SU-DHL-6 (cell line): ENCODE data around the gene PITX2.

ENCODE experiments used
- H2AFZ ChIP-seq: fragments of 200-600 bp; sonication (generic); 2 replicates; pipeline ENCODE4 v1.6.1; 2014; ENCODE audit warnings: low read depth, mild to moderate bottlenecking, moderate library complexity, mixed read lengths, antibody characterized with exemption, low read length; ENCODE audit not compliant: severe bottlenecking
- H3F3A ChIP-seq: fragments of 200-600 bp; shearing (Covaris generic); 2 replicates; pipeline ENCODE4 v1.6.0; 2016; ENCODE audit warnings: antibody characterized with exemption, mild to moderate bottlenecking; ENCODE audit not compliant: insufficient read depth
- H3K27ac ChIP-seq: fragments of 200-600 bp; sonication (generic); 2 replicates; pipeline ENCODE4 v1.5.1; 2016; ENCODE audit warnings: low read depth, mild to moderate bottlenecking, low read length, moderate library complexity, mixed read lengths
- H3K27me3 ChIP-seq: fragments of 200-600 bp; sonication (generic), shearing (Covaris generic); 2 replicates; pipeline ENCODE4 v1.6.0; 2014; ENCODE audit warnings: mild to moderate bottlenecking, low read length
- H3K36me3 ChIP-seq: fragments of 200-600 bp; sonication (generic); 2 replicates; pipeline ENCODE4 v1.6.1; 2014; ENCODE audit warnings: mild to moderate bottlenecking, low read length, mixed read lengths
- H3K4me2 ChIP-seq: fragments of 300-600, 200-600 bp; shearing (Covaris generic), sonication (generic); 2 replicates; pipeline ENCODE4 v1.6.0; 2014; ENCODE audit warnings: low read length, low read depth, mild to moderate bottlenecking; ENCODE audit not compliant: poor library complexity, severe bottlenecking
- H3K4me3 ChIP-seq: fragments of 200-600 bp; sonication (generic); 2 replicates; pipeline ENCODE4 v1.5.1; 2014; ENCODE audit warnings: antibody characterized with exemption, low read length, mild to moderate bottlenecking, mixed read lengths; ENCODE audit not compliant: insufficient read depth, poor library complexity, severe bottlenecking
- H3K79me2 ChIP-seq: fragments of 200-600 bp; sonication (generic); 2 replicates; pipeline ENCODE4 v1.6.1; 2014; ENCODE audit warnings: mild to moderate bottlenecking, low read length, moderate library complexity; ENCODE audit not compliant: insufficient read depth
- H3K9ac ChIP-seq: fragments of 200-600 bp; sonication (generic); 2 replicates; pipeline ENCODE4 v1.7.0; 2014; ENCODE audit warnings: mild to moderate bottlenecking, low read length
- H3K9me2 ChIP-seq: fragments of 200-600 bp; sonication (generic); replicated peaks from 2 replicates; pipeline ENCODE4 v1.6.1; 2014; ENCODE audit warnings: low read length; ENCODE audit not compliant: insufficient read depth
- H3K9me3 ChIP-seq: fragments of 200-600 bp; sonication (generic); 2 replicates; pipeline ENCODE4 v1.6.1; 2014; ENCODE audit warnings: low read length, mixed read lengths; ENCODE audit not compliant: insufficient read depth
- H4K20me1 ChIP-seq: fragments of 200-600 bp; sonication (generic); 2 replicates; pipeline ENCODE4 v1.6.1; 2014; ENCODE audit warnings: low read depth, mild to moderate bottlenecking, antibody characterized with exemption, low read length, moderate library complexity, mixed read lengths
- EZH2phosphoT487 ChIP-seq: fragments of 200-600 bp; sonication (generic), shearing (Covaris generic); conservative IDR thresholded peaks from 2 replicates; pipeline ENCODE4 v1.6.1; 2018; ENCODE audit warnings: mild to moderate bottlenecking, antibody characterized with exemption, low read length, moderate library complexity, mixed read lengths
- TF ChIP-seq, protein P1 (sequence below): fragments of 200-600 bp; sonication (generic); IDR thresholded peaks from one replicate; pipeline ENCODE4 v1.5.1; 2017; ENCODE audit warnings: antibody characterized with exemption, mild to moderate bottlenecking, low read length, moderate library complexity; ENCODE audit not compliant: insufficient read depth, poor library complexity, severe bottlenecking

PITX2 gene

GRCh38 chr4:110636680-110637407, 14.0 kb upstream of the PITX2 start:
- Histone ChIP-seq H3K4me2 (no peak overlapping the region), H3K36me3 (no peaks in the 10 kb centered on the region), H3K4me3 (no peak overlapping the region), H3K79me2 (no peaks in the 10 kb centered on the region), H3K27ac (no peak overlapping the region), H4K20me1 (no peaks in the 10 kb centered on the region), H3F3A (no peaks in the 10 kb centered on the region), H3K9ac (no peak overlapping the region), H2AFZ (no peak overlapping the region), H3K9me2 (no peaks in the 10 kb centered on the region), H3K27me3 (no peaks in the 10 kb centered on the region), H3K9me3 (no peaks in the 10 kb centered on the region)
- TF ChIP-seq, protein P1, sequence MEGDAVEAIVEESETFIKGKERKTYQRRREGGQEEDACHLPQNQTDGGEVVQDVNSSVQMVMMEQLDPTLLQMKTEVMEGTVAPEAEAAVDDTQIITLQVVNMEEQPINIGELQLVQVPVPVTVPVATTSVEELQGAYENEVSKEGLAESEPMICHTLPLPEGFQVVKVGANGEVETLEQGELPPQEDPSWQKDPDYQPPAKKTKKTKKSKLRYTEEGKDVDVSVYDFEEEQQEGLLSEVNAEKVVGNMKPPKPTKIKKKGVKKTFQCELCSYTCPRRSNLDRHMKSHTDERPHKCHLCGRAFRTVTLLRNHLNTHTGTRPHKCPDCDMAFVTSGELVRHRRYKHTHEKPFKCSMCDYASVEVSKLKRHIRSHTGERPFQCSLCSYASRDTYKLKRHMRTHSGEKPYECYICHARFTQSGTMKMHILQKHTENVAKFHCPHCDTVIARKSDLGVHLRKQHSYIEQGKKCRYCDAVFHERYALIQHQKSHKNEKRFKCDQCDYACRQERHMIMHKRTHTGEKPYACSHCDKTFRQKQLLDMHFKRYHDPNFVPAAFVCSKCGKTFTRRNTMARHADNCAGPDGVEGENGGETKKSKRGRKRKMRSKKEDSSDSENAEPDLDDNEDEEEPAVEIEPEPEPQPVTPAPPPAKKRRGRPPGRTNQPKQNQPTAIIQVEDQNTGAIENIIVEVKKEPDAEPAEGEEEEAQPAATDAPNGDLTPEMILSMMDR: no peak
- TF ChIP-seq EZH2phosphoT487: no peak

DNA sequence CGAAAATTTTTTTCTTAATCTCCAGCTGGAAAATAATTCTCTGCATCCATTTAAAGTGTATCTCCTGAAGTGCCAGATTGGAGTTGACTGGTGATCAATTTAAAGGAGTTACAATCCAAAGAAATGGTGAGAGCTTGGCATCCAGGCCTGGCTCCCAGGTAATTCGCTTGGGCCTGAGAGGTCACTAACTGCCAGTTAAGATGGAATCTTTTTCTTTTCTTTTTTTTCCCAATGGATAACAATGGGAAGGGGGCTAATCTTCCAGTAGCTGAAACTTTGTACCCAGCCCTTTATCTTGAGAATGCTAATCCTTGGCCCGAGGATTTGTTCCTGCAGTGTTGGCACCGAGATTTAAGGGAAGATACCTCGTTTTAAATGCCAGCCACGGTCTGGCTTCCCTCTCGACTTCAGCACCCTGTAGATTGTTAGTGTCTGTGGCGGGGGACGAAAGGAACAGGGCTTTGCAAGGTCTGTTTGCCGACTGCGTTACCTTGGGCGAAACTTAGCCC, 13.3 kb upstream of the PITX2 start:
- H4K20me1 ChIP-seq: no peaks in the 10 kb centered on the region
- no peak overlapping the region for H3K4me3 ChIP-seq
- no peaks in the 10 kb centered on the region for H3K79me2 ChIP-seq
- TF ChIP-seq EZH2phosphoT487: no peak
- TF ChIP-seq, protein P1: no peak
- no peak overlapping the region for H3K27ac ChIP-seq
- H3K9ac ChIP-seq: no peak overlapping the region
- H3K36me3 ChIP-seq: no peaks in the 10 kb centered on the region
- H3K9me2 ChIP-seq: no peaks in the 10 kb centered on the region
- no peaks in the 10 kb centered on the region for H3F3A ChIP-seq
- no peaks in the 10 kb centered on the region for H3K27me3 ChIP-seq
- H3K9me3 ChIP-seq: no peaks in the 10 kb centered on the region
- no peak overlapping the region for H3K4me2 ChIP-seq
- no peak overlapping the region for H2AFZ ChIP-seq

GRCh38 chr4:110635163-110635865, 12.4 kb upstream of the PITX2 start:
- Histone ChIP-seq H3K4me3 (no peak overlapping the region), H3K4me2 (no peak overlapping the region), H3K79me2 (no peaks in the 10 kb centered on the region), H4K20me1 (no peaks in the 10 kb centered on the region), H2AFZ (no peak overlapping the region), H3K9me2 (no peaks in the 10 kb centered on the region), H3F3A (no peaks in the 10 kb centered on the region), H3K9ac (no peak overlapping the region), H3K9me3 (no peaks in the 10 kb centered on the region), H3K27me3 (no peaks in the 10 kb centered on the region), H3K27ac (no peak overlapping the region), H3K36me3 (no peaks in the 10 kb centered on the region)
- no peak for TF ChIP-seq EZH2phosphoT487
- TF ChIP-seq, protein P1: no peak
